AG08395 (cell line): ENCODE results near the gene PTPRJ.
A peak's percentile ranks its signal among the peaks of the same experiment; 100 is the strongest.

ENCODE experiments used
- DNase-seq: peaks from one replicate; pipeline ENCODE4 v3.0.0; 2012; ENCODE audit warnings: mixed read lengths, low spot score

The PTPRJ gene

DNA sequence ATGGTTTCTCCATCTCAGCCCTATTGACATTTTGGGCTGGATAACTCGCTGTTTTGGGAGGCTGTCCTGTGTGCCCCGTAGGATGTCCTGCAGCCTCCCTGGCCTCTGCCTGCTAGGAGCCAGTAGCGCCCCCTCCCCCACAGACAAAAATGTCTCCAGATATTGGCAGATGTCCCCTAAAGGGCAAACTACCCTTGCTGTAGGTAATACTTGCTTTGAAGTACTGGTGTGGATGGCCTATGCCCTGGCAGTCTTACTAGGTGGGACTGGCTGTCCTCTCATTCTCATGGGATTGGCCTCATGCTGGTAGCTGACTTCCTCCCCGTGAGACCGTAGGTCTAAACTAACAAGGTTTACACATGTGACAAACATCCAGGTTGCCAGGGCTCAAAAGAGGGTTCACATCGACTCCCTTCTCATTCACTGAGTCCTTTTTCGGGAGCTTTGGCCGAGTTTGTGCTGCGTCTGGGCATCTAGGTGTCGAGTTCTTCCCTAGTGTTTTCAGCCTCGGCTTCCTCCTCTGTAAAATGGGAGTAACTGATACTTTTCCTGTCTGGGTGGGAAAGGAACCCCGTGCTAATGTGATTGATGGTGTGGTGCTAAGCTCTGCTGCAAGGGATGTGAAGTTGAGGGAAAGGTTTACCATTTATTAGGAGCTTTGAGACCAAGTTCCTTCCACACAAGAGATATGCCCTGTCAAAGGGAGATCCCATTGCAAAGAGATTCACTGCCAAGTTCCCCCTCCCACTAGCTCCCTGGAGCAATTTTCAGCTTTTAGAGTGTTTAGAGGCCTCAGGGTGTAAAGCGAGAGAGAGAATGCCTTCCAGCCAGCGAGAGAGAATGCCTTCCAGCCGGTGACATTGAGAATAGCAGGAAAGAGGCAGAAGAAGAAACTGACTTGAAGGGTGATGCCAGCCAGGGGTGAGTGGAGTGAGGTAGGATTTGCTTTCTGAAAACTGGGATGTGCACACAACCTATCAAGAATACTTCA, 17.0 kb downstream of the PTPRJ start:
- DNase-seq: no peak

- no peak for DNase-seq
Observed at GRCh38 chr11:47998345-47998732, 18.0 kb downstream of the PTPRJ start.

DNA sequence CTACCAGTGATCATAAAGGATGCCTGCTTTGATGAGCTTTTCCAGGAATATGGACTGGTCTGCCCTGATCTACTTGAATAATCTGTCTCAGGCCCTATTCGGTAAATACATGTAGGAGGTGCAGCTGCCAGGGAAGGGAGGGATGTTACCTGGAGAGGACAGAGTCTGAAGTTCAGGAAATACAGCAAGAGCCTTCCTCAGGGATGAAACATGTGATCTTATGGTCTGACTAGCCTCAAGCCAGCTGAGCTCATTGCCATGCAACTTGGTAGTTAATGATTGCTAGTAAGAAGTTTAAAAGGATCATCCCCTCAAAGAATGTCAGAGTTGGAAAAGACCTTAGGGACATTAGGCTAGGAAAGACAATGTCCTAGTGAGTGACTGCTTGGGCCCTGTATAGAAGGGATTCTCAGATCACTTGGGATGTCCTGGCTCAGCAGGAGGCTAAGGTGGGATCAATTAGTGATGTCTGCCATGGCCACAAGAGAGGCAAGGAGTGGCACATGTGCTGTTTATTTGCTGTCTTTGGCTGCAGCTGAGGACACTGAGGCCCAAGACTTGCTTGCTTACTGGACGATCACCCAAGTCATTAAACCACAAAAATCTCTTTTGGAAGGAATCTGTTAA, 18.5 kb downstream of the PTPRJ start:
- DNase-seq: no peak

- DNase-seq: no peak
Observed at GRCh38 chr11:48000432-48000831, 20.1 kb downstream of the PTPRJ start.

GRCh38 chr11:48001438-48002021, 21.2 kb downstream of the PTPRJ start:
- peak; percentile 42 for DNase-seq

GRCh38 chr11:48002561-48002960, 22.2 kb downstream of the PTPRJ start:
- DNase-seq: no peak

- no peak for DNase-seq
Observed at GRCh38 chr11:48003926-48004325, 23.6 kb downstream of the PTPRJ start.

DNA sequence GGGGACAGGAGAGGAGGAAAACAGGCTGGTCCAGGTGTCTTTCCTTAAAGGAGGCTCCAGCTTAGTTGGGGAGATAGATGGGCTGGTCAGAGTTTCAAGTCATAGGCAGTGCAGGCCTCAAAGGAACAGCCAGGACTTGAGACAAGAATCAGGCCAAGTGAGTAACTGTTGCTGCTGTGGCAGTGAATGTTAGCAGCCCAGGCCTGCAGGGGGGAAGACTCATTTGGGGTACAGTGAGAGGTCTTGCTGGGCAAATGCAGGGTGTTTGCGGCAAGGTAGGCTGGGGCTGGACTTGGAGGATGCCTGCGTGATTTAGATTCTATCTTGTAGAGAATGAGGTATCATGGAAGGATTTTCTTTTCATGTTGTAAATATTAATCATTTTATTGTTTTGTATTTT, 24.1 kb downstream of the PTPRJ start:
- DNase-seq: no peak

GRCh38 chr11:48005136-48005535, 24.8 kb downstream of the PTPRJ start:
- no peak for DNase-seq

DNA sequence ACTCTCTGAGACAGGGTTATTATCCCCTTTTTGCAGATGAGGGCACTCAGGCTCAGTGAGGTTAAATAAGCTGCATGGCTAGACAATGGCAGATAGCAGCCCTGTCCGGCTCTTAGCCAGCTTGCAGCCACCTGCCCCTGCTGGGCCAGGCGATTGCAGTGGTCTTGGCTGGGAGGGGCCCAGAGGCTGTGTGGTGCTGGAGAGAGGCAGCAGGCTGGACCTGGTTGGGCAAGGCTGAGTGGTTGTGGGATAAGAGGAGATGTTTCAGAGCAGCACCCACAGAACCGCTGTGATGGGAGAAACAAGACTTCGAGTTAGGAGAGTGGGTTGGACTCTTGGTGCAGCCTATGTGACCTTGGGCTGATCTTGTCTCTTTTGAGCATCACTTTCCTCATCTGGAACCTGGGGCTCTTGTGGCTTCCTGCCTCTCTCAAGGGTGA, 25.5 kb downstream of the PTPRJ start:
- DNase-seq: no peak

DNA sequence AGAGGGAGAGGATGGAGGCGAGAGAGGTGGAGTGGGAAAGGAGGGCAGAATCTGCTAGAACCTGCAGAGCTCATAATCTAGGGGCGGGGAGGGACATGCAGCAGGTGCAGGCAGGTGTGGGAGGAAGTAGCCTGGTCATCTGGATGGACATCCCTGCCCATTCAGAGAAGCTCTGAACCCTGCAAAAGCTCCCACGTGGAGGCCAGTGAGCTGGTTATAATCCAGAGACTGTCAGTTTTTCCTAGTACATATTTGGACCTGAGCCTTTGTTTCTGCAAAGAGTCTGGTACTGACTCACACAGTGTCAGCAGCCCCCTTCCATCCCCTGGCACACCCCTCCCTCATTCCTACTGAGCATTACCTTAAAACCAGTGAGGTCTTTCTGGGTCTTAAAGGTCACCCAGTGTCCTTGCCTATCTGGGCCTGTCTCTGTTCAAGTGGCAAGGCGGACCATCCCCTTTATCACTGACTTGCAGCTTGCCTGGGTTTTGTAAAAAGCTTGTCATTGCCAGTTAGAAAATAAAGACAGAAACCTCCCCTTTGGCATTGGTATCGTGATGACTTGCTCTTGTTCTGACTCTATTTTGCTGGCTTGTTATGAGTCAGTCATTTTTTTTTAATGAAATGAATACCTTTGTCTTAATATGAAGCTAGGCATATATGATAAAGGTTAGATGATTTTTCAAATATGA, 26.1 kb downstream of the PTPRJ start:
- peak; percentile 79 for DNase-seq

DNA sequence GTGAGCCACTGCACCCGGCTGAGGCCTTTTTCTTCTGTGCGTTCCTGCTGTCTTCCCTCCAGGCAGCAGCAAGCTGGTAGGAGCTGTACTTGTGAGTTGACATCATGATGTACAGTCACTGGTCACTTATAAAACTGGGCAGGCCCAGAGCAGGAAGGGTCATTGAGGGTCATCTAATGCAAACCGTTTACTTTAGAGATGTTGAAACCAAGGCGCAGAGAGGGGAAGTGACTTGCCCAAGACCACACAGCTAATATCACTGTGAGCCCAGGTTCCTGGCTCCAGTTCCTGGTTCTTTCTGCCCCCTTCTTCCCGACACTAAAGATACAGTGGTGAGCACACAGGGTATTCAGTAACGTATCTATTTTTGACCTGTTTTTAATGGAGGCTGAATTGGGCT, 27.3 kb downstream of the PTPRJ start:
- DNase-seq: no peak

- no peak for DNase-seq
Observed at GRCh38 chr11:48008951-48009270, 28.6 kb downstream of the PTPRJ start.

DNA sequence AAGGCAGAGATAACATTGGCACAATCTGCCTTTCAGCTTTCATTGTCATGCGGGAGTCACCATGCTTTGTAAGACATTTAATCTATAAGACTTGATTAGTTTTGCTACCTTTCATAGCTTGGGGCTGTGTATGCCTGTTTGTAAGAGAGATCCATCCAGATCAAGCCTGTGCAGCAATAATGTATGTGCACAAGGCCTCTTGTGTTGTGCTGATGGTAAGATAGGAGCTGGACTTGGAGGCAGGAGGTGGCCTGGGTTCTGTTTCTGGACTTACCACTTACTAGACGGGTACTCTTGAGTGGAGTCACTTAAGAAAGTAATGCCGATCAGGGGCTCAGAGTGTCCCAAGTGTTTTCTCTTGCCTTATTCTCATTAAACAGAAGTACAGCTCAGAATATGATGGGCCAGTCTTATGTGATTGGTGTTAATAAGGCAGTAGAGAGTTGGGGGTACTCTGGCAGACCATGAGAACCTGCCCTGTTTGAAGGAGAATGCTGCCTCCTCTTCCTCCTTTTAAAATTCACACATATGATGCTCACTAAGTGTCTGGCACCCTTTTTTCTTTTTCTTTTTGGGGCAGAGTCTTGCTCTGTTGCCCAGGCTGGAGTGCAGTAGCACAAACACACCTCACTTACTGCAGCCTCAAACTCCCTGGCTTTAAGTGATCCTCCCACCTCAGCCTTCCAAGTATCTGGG, 30.9 kb downstream of the PTPRJ start:
- no peak for DNase-seq

DNA sequence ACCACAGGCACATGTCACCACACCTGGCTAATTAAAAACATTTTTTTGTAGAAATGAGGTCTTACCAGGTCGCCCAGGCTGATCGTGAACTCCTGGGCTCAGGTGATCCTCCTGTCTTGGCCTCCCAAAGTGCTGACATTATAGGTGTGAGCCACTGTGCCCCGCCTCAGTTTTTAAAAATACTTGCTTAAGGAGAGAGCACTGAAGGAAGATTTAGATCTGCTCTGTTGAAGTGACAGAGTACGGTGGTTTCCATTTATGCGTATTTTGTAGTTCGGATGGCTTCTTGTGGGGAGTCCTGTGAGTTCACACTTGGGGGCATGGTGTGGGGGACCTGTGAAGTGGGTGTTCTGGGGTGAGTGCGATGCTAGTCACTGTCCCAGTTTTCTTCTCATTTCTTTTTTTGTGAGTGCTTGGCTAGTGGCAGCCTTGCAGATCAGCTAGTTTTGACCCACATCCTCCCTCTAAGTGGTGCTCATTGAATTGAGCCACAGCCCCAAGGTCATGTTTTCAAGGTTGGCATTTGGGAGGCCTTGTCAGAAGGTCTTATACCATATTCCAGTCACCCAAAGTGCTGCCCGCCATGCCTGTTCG, 31.5 kb downstream of the PTPRJ start:
- no peak for DNase-seq

- DNase-seq: peak; percentile 34
Observed at GRCh38 chr11:48013269-48013901, 33.0 kb downstream of the PTPRJ start.

- DNase-seq: no peak
Observed at GRCh38 chr11:48014917-48015316, 34.6 kb downstream of the PTPRJ start.

DNA sequence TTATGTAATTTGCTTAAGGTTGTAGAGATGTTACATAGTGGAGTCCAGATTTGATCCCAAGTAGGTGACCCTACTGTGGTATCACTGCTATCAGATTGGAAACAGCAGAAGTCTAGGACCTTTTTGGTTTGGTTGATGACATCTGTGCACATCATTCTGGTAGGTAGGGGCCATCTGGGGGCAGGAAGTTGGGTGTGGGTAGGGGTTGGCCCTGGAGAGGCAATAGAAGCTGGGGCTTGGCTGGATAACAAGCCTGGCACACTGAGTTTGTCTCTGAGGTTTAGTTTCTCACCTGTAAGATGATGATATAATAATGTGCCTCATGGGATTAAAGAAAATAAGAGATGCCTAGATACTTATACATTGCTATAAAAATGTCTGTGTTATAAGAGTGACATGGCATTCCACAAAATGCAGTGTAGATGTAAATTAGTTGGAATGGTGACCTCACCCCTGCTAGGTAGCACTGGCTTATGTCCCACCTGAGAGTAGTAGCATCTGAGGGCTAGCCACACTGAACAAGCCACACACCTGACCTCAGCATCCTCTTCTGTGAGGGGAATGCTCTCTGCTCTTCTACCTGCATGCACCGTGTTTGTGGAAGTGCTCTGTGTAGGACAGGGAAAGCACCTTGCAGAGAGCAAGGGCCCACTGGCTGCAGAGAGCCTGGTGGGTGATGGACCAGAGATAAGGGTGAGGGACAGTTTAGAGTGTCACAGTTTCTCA, 36.9 kb downstream of the PTPRJ start:
- no peak for DNase-seq

- DNase-seq: no peak
Observed at GRCh38 chr11:48017831-48018527, 37.6 kb downstream of the PTPRJ start.
